Endothelial cell of umbilical vein (primary cell): ENCODE data around the gene CCDC38. TPM values are rescaled to one million over a fixed set of nuclear protein-coding genes. Genes with fewer than 3 reads are reported as not detected.

Experiments used
- BruUV-seq: library from RNA; stranded (reverse); fragments of 400-500 nt; replicated peaks from 2 replicates; lab custom pipeline; 2021; lab: Mats Ljungman, UMichigan
- CTCF ChIA-PET: fragments of 300-600, 350-600 bp; sonication (Branson Sonifier 250); formaldehyde crosslinking; loops from one replicate; lab custom pipeline; 2021; ENCODE audit warnings: antibody characterized with exemption, inconsistent platforms; lab: Charles Lee
- POLR2A ChIA-PET: fragments of 300-600, 350-600 bp; sonication (Branson Sonifier 250); formaldehyde crosslinking; loops from one replicate; lab custom pipeline; 2021; ENCODE audit warnings: antibody characterized with exemption, inconsistent platforms; lab: Charles Lee
- DNase-seq: peaks from one replicate; pipeline ENCODE4 v3.0.0-alpha.2; 2011; ENCODE audit warnings: low read depth, low spot score
- FAIRE-seq: peaks from 2 replicates; lab custom pipeline; 2011; peaks lifted over from hg19 to GRCh38; lab: Jason Lieb, UNC
- H2AFZ ChIP-seq: 2 replicates; pipeline ENCODE4 v1.6.0; 2012; ENCODE audit warnings: low read depth, low read length, control low read depth, inconsistent platforms
- H3K27ac ChIP-seq: 2 replicates; pipeline ENCODE4 v1.5.1; 2011; ENCODE audit warnings: low read depth, mild to moderate bottlenecking, control low read depth, low read length, moderate library complexity; ENCODE audit not compliant: insufficient read depth
- H3K27me3 ChIP-seq, 2 experiments: 2 replicates each; pipeline versions ENCODE4 v1.6.0 to v1.6.1; 2011; ENCODE audit warnings: low read length in 2 of 2, mixed read lengths in 1 of 2; ENCODE audit not compliant: control insufficient read depth in 2 of 2, insufficient read depth in 2 of 2
- H3K36me3 ChIP-seq, 2 experiments: 2 replicates in 1 of 2; 3 replicates in 1 of 2; pipeline ENCODE4 v1.5.1; 2011; ENCODE audit warnings: low read length in 2 of 2, mild to moderate bottlenecking in 1 of 2, moderate library complexity in 1 of 2; ENCODE audit not compliant: control insufficient read depth in 2 of 2, insufficient read depth in 2 of 2; ENCODE audit errors: extremely low read depth in 1 of 2
- H3K4me1 ChIP-seq: 3 replicates; pipeline ENCODE4 v1.5.1; 2011; ENCODE audit warnings: mild to moderate bottlenecking, low read length; ENCODE audit not compliant: control insufficient read depth, insufficient read depth; ENCODE audit errors: extremely low read depth
- H3K4me2 ChIP-seq: 2 replicates; pipeline ENCODE4 v1.6.1; 2011; ENCODE audit warnings: low read length, control low read depth, mixed read lengths; ENCODE audit not compliant: insufficient read depth
- H3K4me3 ChIP-seq, 3 experiments: fragments of 200-600 bp in 1 of 3; sonication (generic), shearing (Covaris generic) in 1 of 3; replicated peaks in 1 of 3; 2 replicates each; pipeline ENCODE4 v1.5.1; 2011 to 2016; ENCODE audit warnings: control low read depth in 3 of 3, low read length in 3 of 3, mild to moderate bottlenecking in 2 of 3, inconsistent platforms in 1 of 3, low read depth in 1 of 3, moderate library complexity in 1 of 3; ENCODE audit not compliant: insufficient read depth in 1 of 3
- H3K79me2 ChIP-seq: 2 replicates; pipeline ENCODE4 v1.6.0; 2012; ENCODE audit warnings: low read length, inconsistent platforms; ENCODE audit not compliant: control insufficient read depth, insufficient read depth
- H3K9ac ChIP-seq: replicated peaks from 2 replicates; pipeline ENCODE3; 2011; ENCODE audit warnings: low read length, control low read depth; ENCODE audit not compliant: insufficient read depth; ENCODE audit errors: extremely low read depth
- H3K9me1 ChIP-seq: replicated peaks from 3 replicates; pipeline ENCODE4 v1.6.0; 2011; ENCODE audit warnings: mild to moderate bottlenecking, low read length; ENCODE audit not compliant: control insufficient read depth, insufficient read depth; ENCODE audit errors: extremely low read depth
- H3K9me3 ChIP-seq: replicated peaks from 2 replicates; pipeline ENCODE4 v1.5.1; 2012; ENCODE audit warnings: low read length, inconsistent platforms; ENCODE audit not compliant: control insufficient read depth, insufficient read depth
- H4K20me1 ChIP-seq: replicated peaks from 2 replicates; pipeline ENCODE3; 2011; ENCODE audit warnings: mild to moderate bottlenecking, low read length; ENCODE audit not compliant: control insufficient read depth, insufficient read depth; ENCODE audit errors: extremely low read depth
- EZH2 ChIP-seq: IDR thresholded peaks from 2 replicates; pipeline ENCODE4 v1.6.1; 2012; ENCODE audit warnings: borderline replicate concordance, low read depth, mild to moderate bottlenecking, moderate library complexity, low read length, inconsistent platforms; ENCODE audit not compliant: severe bottlenecking
- FOS ChIP-seq: IDR thresholded peaks from 2 replicates; pipeline ENCODE4 v1.6.1; 2011; ENCODE audit warnings: mild to moderate bottlenecking, low read length, moderate library complexity, borderline replicate concordance; ENCODE audit not compliant: insufficient read depth
- GATA2 ChIP-seq: IDR thresholded peaks from 2 replicates; pipeline ENCODE4 v1.7.0; 2011; ENCODE audit warnings: low read depth, mild to moderate bottlenecking, moderate library complexity, mixed read lengths, low read length; ENCODE audit not compliant: insufficient read length, insufficient read depth
- JUN ChIP-seq: IDR thresholded peaks from 2 replicates; pipeline ENCODE4 v1.6.1; 2011; ENCODE audit warnings: borderline replicate concordance, low read depth; ENCODE audit not compliant: insufficient read length, insufficient read depth
- MYC ChIP-seq: IDR thresholded peaks from one replicate; pipeline ENCODE4 v1.6.1; 2011; ENCODE audit warnings: mild to moderate bottlenecking, low read depth, low read length
- POLR2A ChIP-seq: IDR thresholded peaks from 2 replicates; pipeline ENCODE4 v1.6.1; 2012; ENCODE audit warnings: low read depth, mild to moderate bottlenecking, control low read depth, low read length
- POLR2AphosphoS5 ChIP-seq: IDR thresholded peaks from 2 replicates; pipeline ENCODE4 v1.6.1; 2012; ENCODE audit warnings: low read depth, mild to moderate bottlenecking, control low read depth, low read length, moderate library complexity; ENCODE audit not compliant: insufficient read depth
- dilution Hi-C: fragments of 300-500 bp; cut with MboI; formaldehyde crosslinking; loops from one replicate; pipeline ENCODE4 v1.15.0; 2019; ENCODE audit warnings: low sequenced_read_pairs; ENCODE audit not compliant: extremely low pct_ligation_motif_present
- intact Hi-C: fragments of 100-400 bp; cut with micrococcal nuclease; formaldehyde crosslinking; loops from one replicate; pipeline ENCODE4 v1.10.0; 2022
- polyA plus RNA-seq, 4 experiments: library from polyadenylated mRNA; depleted of rRNA in 3 of 4; stranded (reverse) in 3 of 4; unstranded in 1 of 4; fragments of >200 nt; gene quantifications; 2 replicates each; pipeline versions ENCODE4 v1.2.1 to v1.2.3, GENCODE V29; 2011 to 2012; ENCODE audit warnings: missing spikeins in 1 of 4
- total RNA-seq: library from RNA; stranded (reverse); gene quantifications from 2 replicates; pipeline ENCODE4 v1.2.3, GENCODE V29; 2021
- TF ChIP-seq, protein P1 (sequence below), 2 donors: IDR thresholded peaks; 1 replicate in 1 of 2; 2 replicates in 1 of 2; pipeline ENCODE4 v1.5.1; 2011; ENCODE audit warnings: low read length in 2 of 2, mild to moderate bottlenecking in 2 of 2, moderate library complexity in 2 of 2, control low read depth in 1 of 2, inconsistent platforms in 1 of 2, low read depth in 1 of 2; ENCODE audit not compliant: insufficient read depth in 1 of 2; ENCODE audit errors: extremely low read depth in 1 of 2
- TF ChIP-seq, protein P2 (sequence below): IDR thresholded peaks from 2 replicates; pipeline ENCODE4 v1.6.1; 2011; ENCODE audit not compliant: insufficient read depth, insufficient read length

CCDC38 gene
- total and polyA plus RNA-seq, 2 donors (not counting 3 experiments of a cell fraction or from before 2014, with no cell fraction given), result not detected

DNA sequence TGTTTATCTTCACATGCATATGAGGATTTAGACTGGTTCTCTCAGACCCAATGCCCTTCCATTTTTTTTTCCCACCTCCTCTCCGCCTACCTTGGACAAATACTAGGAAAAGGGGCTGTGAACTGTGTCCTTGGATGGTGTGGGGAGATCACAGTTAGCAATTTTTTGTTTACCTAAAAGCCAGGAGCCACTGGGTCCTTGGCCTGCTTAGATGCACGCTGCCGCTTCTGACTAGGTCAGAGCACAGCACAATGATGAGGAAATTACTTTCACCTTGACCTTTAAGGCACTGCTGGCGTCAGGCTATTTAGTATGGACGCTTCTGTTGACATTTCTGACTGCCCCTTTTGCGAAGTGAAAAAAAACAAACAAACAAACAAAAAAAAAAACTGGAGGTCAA is 1.9 kb downstream of the CCDC38 start:
- Histone ChIP-seq H3K4me3 (no peak overlapping the region), H3K4me1 (peaks cover 4% of the 10 kb centered on the region), H3K9me3 (no peaks in the 10 kb centered on the region), H4K20me1 (no peaks in the 10 kb centered on the region), H3K79me2 (no peaks in the 10 kb centered on the region), H3K9me1 (no peaks in the 10 kb centered on the region), H3K27ac (no peak overlapping the region), H3K9ac (no peak overlapping the region), H2AFZ (no peak overlapping the region), H3K36me3 (no peaks in the 10 kb centered on the region), H3K27me3 (peaks cover 0 to 17% of the 10 kb centered on the region in 2 experiments), H3K4me2 (no peak overlapping the region)
- dilution Hi-C loops, result no loop called here
- DNase-seq (no peak), FAIRE-seq (no peak)
- TF ChIP-seq POLR2AphosphoS5 (no peak), EZH2 (no peak), POLR2A (no peak), FOS (no peak), GATA2 (no peak), MYC (no peak), JUN (no peak)
- TF ChIP-seq, protein P1, sequence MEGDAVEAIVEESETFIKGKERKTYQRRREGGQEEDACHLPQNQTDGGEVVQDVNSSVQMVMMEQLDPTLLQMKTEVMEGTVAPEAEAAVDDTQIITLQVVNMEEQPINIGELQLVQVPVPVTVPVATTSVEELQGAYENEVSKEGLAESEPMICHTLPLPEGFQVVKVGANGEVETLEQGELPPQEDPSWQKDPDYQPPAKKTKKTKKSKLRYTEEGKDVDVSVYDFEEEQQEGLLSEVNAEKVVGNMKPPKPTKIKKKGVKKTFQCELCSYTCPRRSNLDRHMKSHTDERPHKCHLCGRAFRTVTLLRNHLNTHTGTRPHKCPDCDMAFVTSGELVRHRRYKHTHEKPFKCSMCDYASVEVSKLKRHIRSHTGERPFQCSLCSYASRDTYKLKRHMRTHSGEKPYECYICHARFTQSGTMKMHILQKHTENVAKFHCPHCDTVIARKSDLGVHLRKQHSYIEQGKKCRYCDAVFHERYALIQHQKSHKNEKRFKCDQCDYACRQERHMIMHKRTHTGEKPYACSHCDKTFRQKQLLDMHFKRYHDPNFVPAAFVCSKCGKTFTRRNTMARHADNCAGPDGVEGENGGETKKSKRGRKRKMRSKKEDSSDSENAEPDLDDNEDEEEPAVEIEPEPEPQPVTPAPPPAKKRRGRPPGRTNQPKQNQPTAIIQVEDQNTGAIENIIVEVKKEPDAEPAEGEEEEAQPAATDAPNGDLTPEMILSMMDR (IDR thresholded peaks at IDR 0.05; ENCODE audit: extremely low read depth in 1 of 2, insufficient read depth in 1 of 2, low read depth in 1 of 2, low read length in 2 of 2), result no peak
- TF ChIP-seq, protein P2, sequence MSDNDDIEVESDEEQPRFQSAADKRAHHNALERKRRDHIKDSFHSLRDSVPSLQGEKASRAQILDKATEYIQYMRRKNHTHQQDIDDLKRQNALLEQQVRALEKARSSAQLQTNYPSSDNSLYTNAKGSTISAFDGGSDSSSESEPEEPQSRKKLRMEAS, result no peak
- ChIA-PET CTCF (interaction anchor here (1.9 to 2.4 kb wide), 2 partner anchors 19 to 22 kb away, joined by 6 to 8 read pairs; no protein-coding TSS in a partner anchor), POLR2A (no interaction called here)
- BruUV-seq, result no TSS peak
- intact Hi-C loops, result no loop called here
